Heart left ventricle (tissue), 16 donors: ENCODE data around the gene USP40. TPM values are rescaled to one million over a fixed set of nuclear protein-coding genes. Genes with fewer than 3 reads are reported as not detected.

Experiments used
- ATAC-seq, 4 donors: fragments of 200-7000 bp; cut with Tn5 transposase; one replicate each; pipeline ENCODE4 v1.9.1; 2020 to 2022; ENCODE audit warnings: moderate library complexity in 4 of 4, mild to moderate bottlenecking in 3 of 4, moderate number of reproducible peaks in 1 of 4
- DNase-seq, 5 donors: peaks; one replicate each; pipeline ENCODE4 v3.0.0-alpha.2; 2020
- H3K27ac ChIP-seq, 12 donors: fragments of 200-600 bp; sonication (generic) in 4 of 12; one replicate each; pipeline versions ENCODE4 v1.5.0 to v1.8.0; 2016 to 2022; ENCODE audit warnings: mild to moderate bottlenecking in 2 of 12
- H3K27me3 ChIP-seq, 9 donors: fragments of 200-600 bp; sonication (generic) in 2 of 9; one replicate each; pipeline versions ENCODE4 v1.5.1 to v1.8.0; 2016 to 2022; ENCODE audit warnings: mild to moderate bottlenecking in 3 of 9
- H3K36me3 ChIP-seq, 9 donors: fragments of 200-600 bp; sonication (generic) in 2 of 9; one replicate each; pipeline versions ENCODE4 v1.5.0 to v1.8.0; 2018 to 2022; ENCODE audit warnings: mild to moderate bottlenecking in 2 of 9
- H3K4me1 ChIP-seq, 12 donors: fragments of 200-600 bp; sonication (generic) in 4 of 12; one replicate each; pipeline versions ENCODE4 v1.5.0 to v1.8.0; 2016 to 2022; ENCODE audit warnings: mild to moderate bottlenecking in 3 of 12
- H3K4me3 ChIP-seq, 12 donors: fragments of 200-600 bp; sonication (generic) in 4 of 12; one replicate each; pipeline versions ENCODE4 v1.5.0 to v1.8.0; 2017 to 2022; ENCODE audit warnings: mild to moderate bottlenecking in 9 of 12, moderate library complexity in 4 of 12
- H3K9me3 ChIP-seq, 12 donors: fragments of 200-600 bp; sonication (generic) in 4 of 12; one replicate each; pipeline versions ENCODE4 v1.5.0 to v1.8.0; 2016 to 2022; ENCODE audit warnings: mild to moderate bottlenecking in 1 of 12
- CTCF ChIP-seq, 12 donors: fragments of 200-600 bp; sonication (generic) in 4 of 12; IDR thresholded peaks; one replicate each; pipeline versions ENCODE4 v1.5.0 to v1.8.0; 2018 to 2022; ENCODE audit warnings: antibody characterized with exemption in 12 of 12, mild to moderate bottlenecking in 5 of 12
- POLR2A ChIP-seq, 2 donors: fragments of 450-650 bp; IDR thresholded peaks; one replicate each; pipeline ENCODE4 v1.6.1; 2017; ENCODE audit warnings: antibody characterized with exemption in 2 of 2, mild to moderate bottlenecking in 2 of 2, moderate library complexity in 2 of 2
- WGBS, 4 donors: extraction: QIAGEN DNeasy Blood & Tissue Kit in 2 of 4; methylation state at CpG; one replicate each; pipeline versions ENCODE4 v1.1.5 to v1.1.7; 2013 to 2018; 5-methylcytosine and 5-hydroxymethylcytosine counted together
- intact Hi-C, 10 donors: fragments of 100-400 bp; cut with DNase I; formaldehyde crosslinking; loops; one replicate each; pipeline versions ENCODE4 v1.11.1 to v1.14.2; 2022
- polyA plus RNA-seq, 2 donors: library from polyadenylated mRNA; stranded (reverse); fragments of 200-250 nt; gene quantifications; one replicate each; pipeline ENCODE4 v1.2.3, GENCODE V29; 2013
- total RNA-seq, 9 donors: library from RNA; depleted of rRNA in 2 of 9; stranded (reverse); fragments of >200 nt in 2 of 9; fragmentation: NEBNext Ultra II Directional in 3 of 9; extraction: Animal tissue kit (Norgen Biotek cat#: 25700) in 3 of 9; gene quantifications; one replicate each; pipeline versions ENCODE4 v1.1.0 to v1.2.4, GENCODE V29; 2016 to 2023
- donor health status: ischemic (EF 13 %, LVEDD 7.1; RV severe dilation, severe dysfunction).
- donor health status: healthy with polysubstance abuse.
- donor health status: DM: no; HTN: yes; CAD: no.
- donor health status: DM: no; HTN: no; CAD: no.
- donor health status: ischemic (EF 25% LVEDD 6.9; RV normal size, moderate dysfunction).
- donor health status: ischemic (EF 25% LVEDD 5.7; RV mildly dilated, moderate dysfunction).
- donor health status: healthy.
- donor health status: DM: yes; HTN: yes; CAD: no.
- donor health status: ischemic (EF 35%, LVEDD 5.7; RV mildly dilated, moderate dysfunction).
- donor health status: nonischemic (EF 11% LVEDD 7.7; RV severe dilation, severe dysfunction).
- donor health status: DM: yes; HTN: yes; CAD: no.
- donor health status: PGD.
- donor health status: ischemic (EF 29% LVEDD 5.4; RV normal size, mild dysfunction).
- donor health status: nonischemic (EF 23%, LVEDD 6.1; RV moderate dilation, normal function).

USP40 gene
- total and polyA plus RNA-seq, 11 donors: 11.1 to 21.8 (median 18.2) TPM

GRCh38 chr2:233433029-233433428, 133.6 kb downstream of the USP40 start:
- Histone ChIP-seq H3K4me3 (no peak overlapping the region), H3K9me3 (no peaks in the 10 kb centered on the region), H3K27ac (no peak overlapping the region), H3K4me1 (peaks cover 0 to 67% (median 27%) of the 10 kb centered on the region in 12 donors), H3K27me3 (no peaks in the 10 kb centered on the region), H3K36me3 (peaks cover 0 to 37% (median 32%) of the 10 kb centered on the region in 9 donors)
- TF ChIP-seq CTCF (IDR thresholded peaks at IDR 0.05): no peak
- no peak for TF ChIP-seq POLR2A (IDR thresholded peaks at IDR 0.05)
- ATAC-seq: no peak
- intact Hi-C loops: no loop called here
- DNase-seq: no peak
- WGBS, 4 donors: 93 to 99% (median 96%) methylated on average over 2 of the region's 2 CpGs

GRCh38 chr2:233430651-233431050, 135.9 kb downstream of the USP40 start:
- H3K27me3 ChIP-seq: no peaks in the 10 kb centered on the region
- DNase-seq (no peak), ATAC-seq (no peak)
- peaks cover 0 to 11% (median 0%) of the 10 kb centered on the region in 12 donors for H3K9me3 ChIP-seq
- no peak overlapping the region for H3K4me3 ChIP-seq
- TF ChIP-seq CTCF (IDR thresholded peaks at IDR 0.05) (no peak), POLR2A (IDR thresholded peaks at IDR 0.05) (no peak)
- 92 to 98% (median 95%) methylated on average over 1 of the region's 1 CpG for WGBS, 4 donors
- peak overlapping the region in 3 of 12 donors; percentile 9 to 85 (median 40) for H3K27ac ChIP-seq
- peaks cover 0 to 65% (median 29%) of the 10 kb centered on the region in 12 donors for H3K4me1 ChIP-seq
- peaks cover 0 to 14% (median 8%) of the 10 kb centered on the region in 9 donors for H3K36me3 ChIP-seq
- intact Hi-C loops: no loop called here

- intact Hi-C loops: no loop called here
- DNase-seq (no peak), ATAC-seq (no peak)
- no peak for TF ChIP-seq POLR2A (IDR thresholded peaks at IDR 0.05)
- TF ChIP-seq CTCF (IDR thresholded peaks at IDR 0.05): no peak
- 50 to 61% (median 52%) methylated on average over 4 of the region's 4 CpGs for WGBS, 4 donors
- peak overlapping the region in 5 of 12 donors; percentile 75 to 85 (median 76) for H3K27ac ChIP-seq
- H3K36me3 ChIP-seq: peaks cover 0 to 8% (median 2%) of the 10 kb centered on the region in 9 donors
- H3K9me3 ChIP-seq: peaks cover 0 to 11% (median 0%) of the 10 kb centered on the region in 12 donors
- peaks cover 0 to 63% (median 29%) of the 10 kb centered on the region in 12 donors for H3K4me1 ChIP-seq
- no peaks in the 10 kb centered on the region for H3K27me3 ChIP-seq
- no peak overlapping the region for H3K4me3 ChIP-seq
Measured at GRCh38 chr2:233430081-233430480, 136.5 kb downstream of the USP40 start.

GRCh38 chr2:233429175-233429897, 137.2 kb downstream of the USP40 start:
- peaks cover 0 to 62% (median 28%) of the 10 kb centered on the region in 12 donors for H3K4me1 ChIP-seq
- TF ChIP-seq CTCF (IDR thresholded peaks at IDR 0.05) (no peak), POLR2A (IDR thresholded peaks at IDR 0.05) (no peak)
- ATAC-seq: peak; percentile 25 to 52 (median 41)

More at GRCh38 chr2:233429175-233429897, 137.2 kb downstream of the USP40 start:
- WGBS, 4 donors: 57 to 69% (median 65%) methylated on average over 20 of the region's 20 CpGs
- Histone ChIP-seq H3K36me3 (peaks cover 0 to 1% (median 0%) of the 10 kb centered on the region in 9 donors), H3K4me3 (peak overlapping the region in 2 of 12 donors; percentile 17 to 20), H3K9me3 (peaks cover 0 to 11% (median 0%) of the 10 kb centered on the region in 12 donors), H3K27ac (peak overlapping the region in 11 of 12 donors; percentile 18 to 85 (median 75)), H3K27me3 (no peaks in the 10 kb centered on the region)
- DNase-seq: peak in 1 of 5 donors; percentile 18
- intact Hi-C loops: no loop called here
